Endothelial cell of hepatic sinusoid (primary cell): Measurements from ENCODE around the gene UTP15.

Experiments
- in situ Hi-C: cut with HindIII; loops from 2 replicates; pipeline ENCODE4 v1.10.0; 2017; ENCODE audit warnings: low sequenced_read_pairs

UTP15 gene, protein sequence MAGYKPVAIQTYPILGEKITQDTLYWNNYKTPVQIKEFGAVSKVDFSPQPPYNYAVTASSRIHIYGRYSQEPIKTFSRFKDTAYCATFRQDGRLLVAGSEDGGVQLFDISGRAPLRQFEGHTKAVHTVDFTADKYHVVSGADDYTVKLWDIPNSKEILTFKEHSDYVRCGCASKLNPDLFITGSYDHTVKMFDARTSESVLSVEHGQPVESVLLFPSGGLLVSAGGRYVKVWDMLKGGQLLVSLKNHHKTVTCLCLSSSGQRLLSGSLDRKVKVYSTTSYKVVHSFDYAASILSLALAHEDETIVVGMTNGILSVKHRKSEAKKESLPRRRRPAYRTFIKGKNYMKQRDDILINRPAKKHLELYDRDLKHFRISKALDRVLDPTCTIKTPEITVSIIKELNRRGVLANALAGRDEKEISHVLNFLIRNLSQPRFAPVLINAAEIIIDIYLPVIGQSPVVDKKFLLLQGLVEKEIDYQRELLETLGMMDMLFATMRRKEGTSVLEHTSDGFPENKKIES

DNA sequence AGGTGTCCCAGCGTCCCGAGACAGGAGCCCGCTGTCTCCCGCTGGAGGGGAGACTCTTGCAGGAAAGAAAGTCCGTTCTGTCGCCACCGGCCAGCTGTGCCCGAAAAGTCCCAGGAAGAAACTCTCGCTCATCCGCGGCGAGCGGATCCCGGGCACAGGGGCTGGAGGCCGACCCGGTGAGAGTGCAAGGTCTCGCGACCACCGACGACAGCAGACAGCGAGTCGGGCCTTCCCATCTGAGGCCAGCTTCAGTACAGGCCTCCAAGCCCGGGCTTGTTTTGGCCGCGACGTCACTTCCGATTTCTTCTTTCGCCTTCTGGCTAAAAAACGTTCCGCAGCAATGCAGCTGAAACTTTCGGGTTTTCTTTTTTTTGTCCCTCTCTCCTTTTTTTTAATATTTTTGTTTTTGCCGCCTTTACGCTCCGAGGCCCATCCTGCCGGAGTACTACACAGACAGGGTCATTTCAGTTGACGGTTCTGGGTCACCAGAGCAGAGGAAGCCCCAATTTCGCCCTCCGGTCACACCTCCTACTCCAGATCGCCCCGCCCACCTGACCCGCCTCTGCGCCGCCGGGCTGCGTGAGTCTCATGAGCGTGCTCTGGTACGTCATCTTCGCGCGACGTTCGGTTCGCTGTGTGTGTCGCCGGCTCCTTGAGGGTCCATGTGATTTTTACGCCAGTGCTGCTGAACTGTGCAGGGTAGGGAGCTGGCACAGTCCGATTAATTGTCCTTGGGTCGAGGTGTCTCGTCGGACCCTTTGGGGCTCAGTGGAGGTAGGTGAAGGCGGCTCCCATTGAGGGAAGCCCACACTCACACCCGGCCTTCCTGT, at the start of gene UTP15, which contains the start of gene ANKRA2:
TSS of gene UTP15 (plus strand) at position 605 of the 830 bp plus-strand sequence. CDS start 1,602 bp downstream, outside the sequence.
TSS of gene ANKRA2 (minus strand) at position 501 of the 830 bp plus-strand sequence. CDS start 2,758 bp downstream, outside the sequence.
- in situ Hi-C loops = no loop called here

DNA sequence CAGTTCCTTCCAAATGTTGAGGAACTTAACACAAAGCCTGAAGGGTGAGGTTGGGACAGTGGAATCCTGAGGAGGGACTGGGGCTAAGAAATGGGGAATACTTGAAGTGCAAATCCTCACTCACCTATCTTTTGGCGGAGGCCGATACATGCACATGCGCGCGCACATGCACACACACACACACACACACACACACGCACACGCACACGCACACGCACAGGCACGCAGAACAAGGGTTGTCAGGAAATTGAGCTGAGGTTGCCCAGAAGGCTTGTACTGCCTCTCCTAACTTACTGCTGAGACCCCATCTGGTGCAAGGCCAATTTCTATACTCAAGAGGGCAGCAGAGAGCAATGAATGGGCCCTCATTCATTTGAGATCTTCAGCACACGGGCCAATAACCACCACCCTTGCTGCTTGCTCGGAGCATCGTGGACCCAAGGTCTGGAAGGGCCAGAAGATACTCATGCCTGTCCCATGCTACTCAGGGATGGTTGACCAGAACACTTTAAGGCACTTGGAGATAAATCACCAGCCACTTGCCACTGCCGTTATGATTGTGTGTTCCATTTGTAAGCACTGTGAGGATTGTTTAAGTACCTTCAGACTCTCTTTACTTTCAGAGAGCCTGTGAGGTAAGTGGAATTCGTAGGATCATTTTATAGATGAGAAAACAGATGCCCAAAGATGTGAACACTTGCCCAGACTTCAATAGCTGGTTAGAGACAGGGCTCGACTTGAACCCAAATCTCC, 45.8 kb upstream of the UTP15 start:
- in situ Hi-C loops = no loop called here

DNA sequence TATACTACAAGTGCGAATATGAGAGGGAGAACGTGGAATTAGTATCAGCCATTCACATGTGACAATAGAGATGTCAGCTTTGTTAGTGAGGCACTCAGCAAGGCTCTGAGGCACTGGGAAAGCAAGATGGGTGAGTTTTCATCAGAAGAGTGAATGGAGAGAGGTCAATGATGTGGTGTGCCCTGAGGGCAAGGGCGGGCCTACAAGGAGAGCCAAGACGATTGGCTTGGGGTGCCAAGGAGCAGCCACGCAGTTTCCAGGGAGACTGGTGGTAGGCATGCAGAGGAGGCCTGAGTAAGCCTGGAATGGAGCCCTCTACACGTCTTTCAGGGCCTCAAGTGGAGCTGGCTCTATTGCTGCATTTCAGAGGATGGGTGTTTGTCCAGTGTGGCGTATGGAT, 42.6 kb upstream of the UTP15 start:
- in situ Hi-C loops = no loop called here

DNA sequence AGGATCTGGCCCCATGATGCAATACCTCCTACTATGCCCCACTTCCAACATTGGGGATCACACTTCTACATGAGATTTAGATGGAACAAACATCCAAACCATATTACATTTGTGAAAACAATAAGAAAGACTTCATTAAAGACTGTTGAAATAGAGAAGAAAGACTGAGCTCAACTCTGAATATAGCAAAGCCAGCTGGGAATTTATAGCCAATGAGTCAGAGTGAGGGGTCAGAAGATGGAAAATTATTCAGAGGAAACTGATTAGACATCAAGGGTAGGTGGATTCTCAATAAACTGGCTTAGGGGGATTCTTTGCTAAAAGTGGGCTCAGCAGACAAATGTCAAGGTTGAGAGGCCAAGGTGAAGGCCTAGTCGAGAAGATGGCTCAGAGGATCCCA, 41.7 kb upstream of the UTP15 start:
- in situ Hi-C loops = no loop called here

DNA sequence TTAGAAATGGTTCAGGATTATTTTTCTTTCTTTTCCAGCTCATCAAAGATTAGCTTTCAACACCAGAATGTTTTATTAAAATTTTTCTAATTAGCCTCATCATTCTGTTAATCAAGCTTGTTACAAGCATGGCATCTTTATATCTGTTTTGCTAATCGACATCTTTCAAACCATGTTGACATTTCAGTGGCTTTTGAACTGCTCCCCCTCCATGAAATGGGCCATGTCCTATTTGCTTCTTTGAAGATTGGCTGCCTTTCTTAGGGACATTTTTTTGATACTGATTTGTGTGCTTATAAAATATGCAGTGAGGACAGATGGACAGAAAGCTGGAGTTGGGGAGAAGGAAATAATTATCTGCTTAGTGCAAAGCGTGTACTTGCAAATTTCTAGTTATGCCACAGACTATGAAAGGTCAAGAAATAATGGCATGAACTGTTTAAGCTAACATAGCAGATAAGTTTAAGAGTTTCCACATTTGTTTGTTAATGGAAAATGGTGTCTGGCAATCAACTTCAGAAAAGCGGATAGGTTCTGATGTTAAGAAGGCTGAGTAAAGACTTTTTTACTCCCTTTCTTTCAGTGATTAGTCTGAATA, 39.8 kb upstream of the UTP15 start:
- in situ Hi-C loops = no loop called here

DNA sequence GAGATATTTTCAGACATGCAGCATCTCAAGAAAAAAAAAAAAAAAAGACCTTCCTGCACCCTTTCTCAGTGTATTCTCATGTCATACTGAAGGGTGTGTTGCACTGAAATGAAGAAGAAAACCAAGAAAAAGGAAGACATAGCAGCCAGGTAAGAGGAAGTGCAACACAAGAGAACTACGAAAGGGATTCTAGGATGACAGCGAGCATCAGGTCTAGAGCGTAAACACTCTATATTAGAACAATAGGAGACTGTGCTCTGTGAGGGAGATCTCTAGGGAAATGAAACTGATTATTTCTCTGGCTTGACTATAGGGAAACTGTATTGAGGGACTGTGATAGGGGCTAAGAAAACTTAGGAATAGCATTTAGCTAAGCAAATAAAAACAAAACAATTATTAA, 37.3 kb upstream of the UTP15 start:
- in situ Hi-C loops = no loop called here

DNA sequence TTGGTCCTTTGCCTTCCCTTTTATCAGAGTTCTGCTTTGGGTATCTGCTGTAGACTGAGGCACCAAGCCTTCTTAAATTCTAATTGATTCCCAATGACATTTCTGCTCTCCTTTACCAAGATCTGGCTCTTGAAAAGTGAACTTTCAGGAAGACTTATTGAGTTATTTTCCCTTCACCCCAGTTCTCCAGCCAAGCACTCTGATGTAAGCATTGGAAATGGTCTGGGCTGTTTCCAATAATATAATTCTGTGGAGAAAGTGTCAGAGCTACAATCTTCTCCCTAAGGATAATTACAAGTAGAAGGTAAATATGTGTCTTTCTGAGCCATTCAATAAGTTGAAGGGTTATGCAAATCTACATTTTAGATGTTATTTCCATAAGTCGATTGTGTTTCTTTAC, 36.5 kb upstream of the UTP15 start:
- in situ Hi-C loops = no loop called here

DNA sequence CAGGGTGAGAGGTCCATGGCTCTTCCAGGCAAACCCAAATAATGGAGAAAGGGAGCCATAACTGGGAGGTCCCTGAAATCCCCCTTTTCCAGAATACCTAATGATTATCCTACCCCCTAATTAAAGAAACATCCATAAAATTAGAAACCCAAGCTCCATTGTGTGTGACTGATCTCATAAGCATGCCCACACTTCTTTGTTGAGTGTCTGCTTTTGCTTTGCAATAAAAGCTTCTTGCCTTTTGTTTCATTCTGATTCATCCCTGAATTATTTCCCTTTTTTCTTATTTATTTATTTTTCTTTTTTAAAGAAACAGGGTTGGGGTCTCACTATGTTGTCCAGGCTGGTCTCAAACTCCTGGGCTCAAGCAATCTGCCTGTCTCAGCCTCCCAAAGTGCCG, 34.2 kb upstream of the UTP15 start:
- in situ Hi-C loops = no loop called here

DNA sequence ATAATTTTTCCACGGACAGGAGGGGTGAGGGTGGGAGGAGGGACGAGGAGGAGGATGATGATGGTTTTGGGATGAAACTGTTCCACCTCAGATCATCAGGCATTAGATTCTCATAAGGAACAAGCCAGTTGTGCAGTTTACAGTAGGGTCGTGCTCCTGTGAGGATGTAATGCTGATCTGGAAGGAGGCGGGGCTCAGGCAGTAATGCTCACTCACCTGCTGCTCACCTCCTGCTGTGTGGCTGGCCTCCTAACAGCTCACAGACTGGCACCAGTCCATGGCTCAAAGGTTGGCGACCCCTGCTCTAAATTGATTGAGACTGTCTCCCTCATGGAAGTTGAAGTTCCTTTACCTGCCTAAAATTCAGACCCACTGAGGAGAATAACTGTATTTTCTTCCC, 33.3 kb upstream of the UTP15 start:
- in situ Hi-C loops = no loop called here

DNA sequence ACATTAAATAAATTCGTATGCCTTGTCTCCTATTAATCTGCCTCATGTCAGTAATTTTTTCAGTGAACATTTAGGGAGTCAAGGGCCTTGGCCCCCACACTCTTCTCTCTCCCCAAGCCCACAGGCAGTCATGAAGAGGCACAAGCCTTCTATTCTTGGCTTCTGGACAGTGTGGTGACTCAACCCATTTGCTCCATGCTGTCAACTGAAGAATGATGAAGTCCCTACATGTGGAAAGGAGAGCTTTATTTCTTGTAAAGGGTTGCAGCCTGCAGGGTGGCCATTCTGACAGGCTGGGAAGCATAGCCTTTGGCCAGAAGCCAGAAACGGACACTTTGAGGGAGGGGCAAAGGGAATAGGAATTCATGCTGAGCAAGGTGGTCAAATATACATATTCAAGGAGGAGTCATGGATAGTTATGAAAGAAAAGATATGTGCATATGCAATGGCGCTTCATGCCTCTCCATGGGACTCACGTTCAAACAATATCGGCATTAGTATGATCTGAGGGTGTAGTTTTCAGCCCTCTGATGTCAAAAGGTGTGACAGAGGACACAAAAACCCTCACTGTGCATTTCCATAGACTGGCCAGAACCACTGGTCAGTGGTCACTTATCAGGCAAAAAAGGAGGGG, 31.4 kb upstream of the UTP15 start:
- in situ Hi-C loops = no loop called here

DNA sequence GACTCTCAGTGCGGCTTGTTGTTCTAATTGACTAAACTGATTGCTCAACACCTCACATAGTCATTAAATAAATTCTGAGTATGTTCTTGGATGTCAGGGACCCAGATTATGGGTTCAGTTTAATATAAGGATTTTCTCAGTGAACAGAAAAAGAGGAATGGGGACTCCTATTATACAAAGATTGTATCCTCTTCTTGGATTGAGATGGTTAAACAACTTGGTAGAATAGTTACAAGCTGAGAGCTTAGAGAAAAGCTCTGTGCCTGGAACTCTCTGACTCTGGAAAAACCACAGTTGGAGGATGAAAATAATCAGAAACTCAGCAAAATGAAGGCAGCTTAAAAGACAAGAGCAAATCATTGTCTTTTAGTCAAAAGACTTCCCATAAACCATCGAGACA, 30.6 kb upstream of the UTP15 start:
- in situ Hi-C loops = no loop called here

DNA sequence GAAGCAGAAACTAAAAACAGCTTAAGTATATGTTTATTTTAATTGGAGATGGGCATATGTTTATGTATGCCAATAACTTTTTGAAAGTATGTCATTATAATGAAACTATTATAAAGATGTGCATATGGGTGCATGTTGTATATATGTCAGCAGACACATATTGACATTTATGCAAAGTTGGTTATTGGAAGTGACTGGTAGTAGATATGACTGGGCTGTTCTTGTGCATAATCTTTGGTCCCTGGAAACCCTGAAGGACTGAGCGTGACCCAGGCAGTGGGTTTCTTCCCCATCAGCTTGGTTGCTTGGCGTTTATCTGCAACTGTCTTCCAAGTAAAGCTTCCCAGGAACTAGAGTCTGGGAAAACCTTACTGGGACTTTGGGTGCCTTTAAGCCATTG, 25.8 kb upstream of the UTP15 start:
- in situ Hi-C loops = no loop called here

DNA sequence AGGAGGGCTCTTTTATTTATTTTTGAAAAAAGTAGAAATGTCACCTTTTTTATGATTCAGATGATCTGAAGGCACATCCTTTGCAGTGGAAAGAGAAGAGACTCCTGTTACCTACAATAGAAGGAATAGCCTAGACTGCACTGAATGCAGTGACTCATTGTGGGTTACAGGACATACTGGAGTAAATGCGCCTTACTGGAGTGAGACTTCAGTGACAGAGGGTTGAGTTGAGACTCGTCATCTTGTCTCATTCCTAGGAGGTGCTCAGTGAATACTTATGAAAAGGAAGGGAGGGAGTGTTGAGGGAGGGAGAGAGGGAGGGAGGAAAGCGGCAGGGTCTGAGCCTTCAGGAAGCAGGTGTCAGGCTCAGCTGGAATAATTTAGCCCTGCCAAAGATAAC, 25.4 kb upstream of the UTP15 start:
- in situ Hi-C loops = no loop called here

DNA sequence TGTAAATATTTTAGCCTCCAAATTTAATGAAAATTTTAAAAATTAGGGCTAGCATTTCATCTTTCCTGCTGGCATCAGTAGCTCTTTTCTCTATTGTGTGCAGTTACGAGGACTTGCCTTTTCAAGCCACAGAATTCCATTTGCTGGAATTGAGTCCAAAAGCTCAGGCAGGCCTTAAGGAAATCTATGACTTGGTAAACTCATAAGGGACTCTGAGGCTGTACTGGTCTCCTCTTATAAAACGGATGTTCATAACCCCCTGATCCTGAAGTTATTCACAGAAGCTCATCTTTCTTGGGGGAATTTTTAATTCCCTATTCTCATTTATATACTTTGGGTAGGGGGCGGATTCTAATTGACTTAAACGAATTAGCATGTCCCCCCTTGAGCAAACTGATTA, 23.5 kb upstream of the UTP15 start:
- in situ Hi-C loops = no loop called here

DNA sequence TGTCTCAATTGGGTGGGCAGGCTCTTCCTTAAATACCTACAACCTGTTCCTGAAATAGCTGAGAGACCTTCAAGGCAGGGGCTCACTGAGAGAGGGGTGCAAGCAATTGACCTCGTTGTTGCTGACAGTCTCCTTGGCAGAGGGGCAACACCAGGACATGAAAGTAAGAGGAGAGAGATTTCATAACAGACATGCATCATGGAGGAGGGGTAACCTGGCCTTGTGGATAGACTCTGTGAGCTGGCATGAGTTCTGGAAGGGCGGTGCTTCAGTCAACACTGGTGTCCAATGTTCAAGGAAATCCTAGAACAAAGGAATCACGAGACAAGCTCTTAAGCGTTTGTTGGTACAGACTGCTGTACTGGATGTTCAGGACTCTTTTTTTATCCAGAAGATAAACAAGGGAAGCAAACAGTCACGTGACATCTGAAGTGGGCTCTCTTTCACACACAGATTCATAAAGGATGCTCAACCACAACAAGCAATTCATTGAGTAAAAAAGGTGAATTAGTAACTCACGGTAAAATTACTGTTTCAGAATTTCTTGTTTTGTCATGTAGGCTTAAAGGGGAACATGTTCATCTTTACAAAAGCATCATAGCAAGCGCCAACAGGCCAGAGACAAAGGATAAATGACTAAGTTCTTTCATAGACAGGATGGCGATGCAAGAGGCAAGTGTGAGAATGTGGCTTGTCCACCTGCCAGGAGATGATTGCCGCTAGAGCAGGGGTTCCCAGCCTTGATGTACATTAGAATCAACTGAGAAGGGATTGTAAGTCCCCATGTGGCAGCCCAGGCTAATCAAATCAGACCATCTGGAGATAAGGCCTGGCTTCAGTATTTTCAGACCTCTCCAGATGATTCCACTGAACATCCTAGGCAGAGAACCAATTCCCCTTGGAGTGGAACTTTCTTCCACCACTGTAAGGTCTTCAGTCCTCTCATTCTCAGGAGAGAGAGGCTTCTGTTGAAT, 20.8 kb upstream of the UTP15 start:
- in situ Hi-C loops = no loop called here

DNA sequence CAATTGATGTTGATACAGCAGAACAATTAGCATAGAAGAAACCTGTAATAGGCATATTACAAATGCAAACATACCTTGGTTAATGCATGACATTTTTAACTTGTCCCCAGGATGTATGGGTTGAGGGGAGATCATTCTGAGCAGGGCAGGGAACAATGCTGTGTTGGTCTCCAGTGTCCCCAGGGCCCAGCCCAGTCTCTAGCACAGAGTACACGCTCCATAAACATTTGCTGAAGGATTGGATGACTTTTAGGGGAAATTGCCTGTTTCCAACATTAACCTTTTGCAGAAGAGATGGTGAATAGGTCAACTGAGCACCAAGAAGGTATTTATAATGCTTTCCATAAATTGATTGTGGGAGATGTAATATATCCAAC, 20.2 kb upstream of the UTP15 start:
- in situ Hi-C loops = no loop called here

DNA sequence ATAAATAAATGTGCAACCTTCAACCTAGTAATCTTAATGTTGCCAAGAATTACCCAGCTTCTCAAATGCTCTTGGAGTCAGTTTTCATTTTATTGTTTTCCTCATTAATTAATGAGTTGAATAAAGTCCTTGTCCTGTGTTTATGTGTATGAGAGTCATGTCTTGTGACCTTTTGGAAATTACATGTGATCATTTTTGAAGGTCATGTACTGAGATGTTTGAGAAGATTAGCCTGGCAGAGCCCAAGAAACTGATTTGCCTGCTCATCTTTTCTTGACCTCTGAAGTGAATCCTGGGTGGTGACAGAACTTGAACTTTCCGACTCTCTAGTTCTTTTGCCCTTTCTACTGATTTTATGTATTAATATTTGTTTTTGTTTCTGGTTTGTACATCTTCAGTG, 15.5 kb upstream of the UTP15 start:
- in situ Hi-C loops = no loop called here

DNA sequence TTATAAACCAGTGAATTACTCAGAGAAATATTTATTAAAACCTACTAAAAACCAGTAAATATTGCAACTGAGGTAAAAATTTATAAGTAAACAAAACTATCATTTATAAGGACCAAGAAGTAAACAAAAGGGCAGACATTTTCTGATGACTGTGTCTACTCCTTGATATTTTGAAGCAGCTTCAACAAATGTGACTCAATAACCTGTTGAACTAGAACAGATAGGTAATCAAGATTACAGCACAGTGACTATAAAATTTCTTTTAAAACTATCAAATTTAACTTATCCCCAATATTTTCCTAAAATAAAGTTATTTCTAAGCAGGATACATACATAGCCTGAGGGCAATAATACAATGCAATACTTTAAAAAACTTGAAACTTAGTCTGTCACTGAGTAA, 12.9 kb upstream of the UTP15 start:
- in situ Hi-C loops = no loop called here

DNA sequence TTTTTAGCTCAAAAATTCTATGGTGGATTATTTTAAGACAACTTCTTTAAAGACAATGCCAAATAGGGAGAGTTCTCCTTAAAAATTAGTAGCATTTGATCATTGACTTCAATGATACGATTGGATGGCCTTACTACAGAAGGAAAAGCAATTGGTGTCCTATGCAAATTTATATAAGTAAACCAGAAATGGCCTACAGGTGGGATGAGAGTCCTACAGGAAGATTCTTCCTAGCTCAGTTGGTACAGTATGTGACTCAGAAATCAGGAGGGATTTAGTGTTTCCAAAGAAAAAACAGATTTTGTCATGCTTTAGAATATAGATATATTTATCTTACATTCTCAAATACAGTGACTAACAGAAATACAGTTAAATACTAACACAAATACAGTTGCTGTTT, 6.6 kb upstream of the UTP15 start:
- in situ Hi-C loops = no loop called here
